Measurements from ENCODE around the gene CCNY. TPM values are rescaled to one million over a fixed set of nuclear protein-coding genes. Genes with fewer than 3 reads are reported as not detected.

Gene CCNY
- total and polyA plus RNA-seq, 9 donors: 48.0 to 99.6 (median 89.1) TPM

GRCh38 chr10:35470248-35470924, 134.1 kb downstream of the CCNY start:
- H3K27ac ChIP-seq (ENCODE audit: low read length): peak overlapping the region; percentile 1
- H3K4me1 ChIP-seq (ENCODE audit: control insufficient read depth, insufficient read depth, low read length): peaks cover 13% of the 10 kb centered on the region
- H3K27me3 ChIP-seq (ENCODE audit: control insufficient read depth, insufficient read depth, low read length): no peaks in the 10 kb centered on the region
- WGBS (ENCODE audit: insufficient coverage): 67% methylated on average over 7 of the region's 9 CpGs
- H3K36me3 ChIP-seq (ENCODE audit: control insufficient read depth, insufficient read depth, low read length): no peaks in the 10 kb centered on the region
- H3K9me3 ChIP-seq (replicated peaks; ENCODE audit: control insufficient read depth, low read depth, low read length): no peaks in the 10 kb centered on the region
- no peak for DNase-seq
- H3K4me3 ChIP-seq (ENCODE audit: low read length): no peak overlapping the region

GRCh38 chr10:35470925-35471315, 134.6 kb downstream of the CCNY start:
- no peaks in the 10 kb centered on the region for H3K36me3 ChIP-seq (ENCODE audit: control insufficient read depth, insufficient read depth, low read length)
- no peak overlapping the region for H3K27ac ChIP-seq (ENCODE audit: low read length)
- H3K4me3 ChIP-seq (ENCODE audit: low read length): no peak overlapping the region
- DNase-seq: no peak
- H3K27me3 ChIP-seq (ENCODE audit: control insufficient read depth, insufficient read depth, low read length): no peaks in the 10 kb centered on the region
- WGBS (ENCODE audit: insufficient coverage): 86% methylated on average over 1 of the region's 5 CpGs
- no peaks in the 10 kb centered on the region for H3K9me3 ChIP-seq (replicated peaks; ENCODE audit: control insufficient read depth, low read depth, low read length)
- peaks cover 10% of the 10 kb centered on the region for H3K4me1 ChIP-seq (ENCODE audit: control insufficient read depth, insufficient read depth, low read length)

- Histone ChIP-seq H3K4me3 (ENCODE audit: low read length) (no peak overlapping the region), H3K9me3 (replicated peaks; ENCODE audit: control insufficient read depth, low read depth, low read length) (no peaks in the 10 kb centered on the region), H3K27me3 (ENCODE audit: control insufficient read depth, insufficient read depth, low read length) (no peaks in the 10 kb centered on the region), H3K36me3 (ENCODE audit: control insufficient read depth, insufficient read depth, low read length) (no peaks in the 10 kb centered on the region), H3K4me1 (ENCODE audit: control insufficient read depth, insufficient read depth, low read length) (peaks cover 10% of the 10 kb centered on the region), H3K27ac (ENCODE audit: low read length) (no peak overlapping the region)
- WGBS (ENCODE audit: insufficient coverage): 68% methylated on average over 2 of the region's 3 CpGs
- DNase-seq: no peak
Observed at GRCh38 chr10:35471435-35471834, 135.1 kb downstream of the CCNY start.

GRCh38 chr10:35480142-35480541, 143.8 kb downstream of the CCNY start:
- H3K4me3 ChIP-seq (ENCODE audit: low read length): no peak overlapping the region
- no peaks in the 10 kb centered on the region for H3K27me3 ChIP-seq (ENCODE audit: control insufficient read depth, insufficient read depth, low read length)
- peaks cover 4% of the 10 kb centered on the region for H3K36me3 ChIP-seq (ENCODE audit: control insufficient read depth, insufficient read depth, low read length)
- no peak overlapping the region for H3K27ac ChIP-seq (ENCODE audit: low read length)
- no peak for DNase-seq
- H3K4me1 ChIP-seq (ENCODE audit: control insufficient read depth, insufficient read depth, low read length): no peaks in the 10 kb centered on the region
- H3K9me3 ChIP-seq (replicated peaks; ENCODE audit: control insufficient read depth, low read depth, low read length): no peaks in the 10 kb centered on the region
- WGBS (ENCODE audit: insufficient coverage): 95% methylated on average over 7 of the region's 9 CpGs

- Histone ChIP-seq H3K9me3 (replicated peaks; ENCODE audit: control insufficient read depth, low read depth, low read length) (no peaks in the 10 kb centered on the region), H3K27me3 (ENCODE audit: control insufficient read depth, insufficient read depth, low read length) (no peaks in the 10 kb centered on the region), H3K4me1 (ENCODE audit: control insufficient read depth, insufficient read depth, low read length) (peaks cover 4% of the 10 kb centered on the region), H3K4me3 (ENCODE audit: low read length) (no peak overlapping the region), H3K36me3 (ENCODE audit: control insufficient read depth, insufficient read depth, low read length) (peaks cover 8% of the 10 kb centered on the region), H3K27ac (ENCODE audit: low read length) (no peak overlapping the region)
- WGBS (ENCODE audit: insufficient coverage): 69% methylated on average over 2 of the region's 2 CpGs
- DNase-seq: no peak
Observed at GRCh38 chr10:35481413-35481812, 145.1 kb downstream of the CCNY start.

GRCh38 chr10:35486297-35486990, 150.1 kb downstream of the CCNY start:
- Histone ChIP-seq H3K27me3 (ENCODE audit: control insufficient read depth, insufficient read depth, low read length) (no peaks in the 10 kb centered on the region), H3K27ac (ENCODE audit: low read length) (peak overlapping the region; percentile 33), H3K36me3 (ENCODE audit: control insufficient read depth, insufficient read depth, low read length) (peaks cover 17% of the 10 kb centered on the region), H3K9me3 (replicated peaks; ENCODE audit: control insufficient read depth, low read depth, low read length) (no peaks in the 10 kb centered on the region), H3K4me1 (ENCODE audit: control insufficient read depth, insufficient read depth, low read length) (peaks cover 14% of the 10 kb centered on the region), H3K4me3 (ENCODE audit: low read length) (no peak overlapping the region)
- DNase-seq: peak; percentile 54
- WGBS (ENCODE audit: insufficient coverage): 67% methylated on average over 5 of the region's 5 CpGs

GRCh38 chr10:35487336-35488034, 151.2 kb downstream of the CCNY start:
- no peak overlapping the region for H3K4me3 ChIP-seq (ENCODE audit: low read length)
- no peak overlapping the region for H3K27ac ChIP-seq (ENCODE audit: low read length)
- peaks cover 14% of the 10 kb centered on the region for H3K4me1 ChIP-seq (ENCODE audit: control insufficient read depth, insufficient read depth, low read length)
- DNase-seq: peak; percentile 50
- 68% methylated on average over 3 of the region's 5 CpGs for WGBS (ENCODE audit: insufficient coverage)
- H3K36me3 ChIP-seq (ENCODE audit: control insufficient read depth, insufficient read depth, low read length): peaks cover 19% of the 10 kb centered on the region
- H3K9me3 ChIP-seq (replicated peaks; ENCODE audit: control insufficient read depth, low read depth, low read length): no peaks in the 10 kb centered on the region
- H3K27me3 ChIP-seq (ENCODE audit: control insufficient read depth, insufficient read depth, low read length): no peaks in the 10 kb centered on the region

GRCh38 chr10:35488228-35488627, 151.9 kb downstream of the CCNY start:
- DNase-seq: no peak
- Histone ChIP-seq H3K27ac (ENCODE audit: low read length) (no peak overlapping the region), H3K27me3 (ENCODE audit: control insufficient read depth, insufficient read depth, low read length) (no peaks in the 10 kb centered on the region), H3K4me3 (ENCODE audit: low read length) (no peak overlapping the region), H3K9me3 (replicated peaks; ENCODE audit: control insufficient read depth, low read depth, low read length) (no peaks in the 10 kb centered on the region), H3K36me3 (ENCODE audit: control insufficient read depth, insufficient read depth, low read length) (peaks cover 19% of the 10 kb centered on the region), H3K4me1 (ENCODE audit: control insufficient read depth, insufficient read depth, low read length) (peaks cover 21% of the 10 kb centered on the region)
- 85% methylated on average over 5 of the region's 9 CpGs for WGBS (ENCODE audit: insufficient coverage)

- Histone ChIP-seq H3K4me3 (ENCODE audit: low read length) (no peak overlapping the region), H3K36me3 (ENCODE audit: control insufficient read depth, insufficient read depth, low read length) (peaks cover 8% of the 10 kb centered on the region), H3K27me3 (ENCODE audit: control insufficient read depth, insufficient read depth, low read length) (no peaks in the 10 kb centered on the region), H3K4me1 (ENCODE audit: control insufficient read depth, insufficient read depth, low read length) (peaks cover 21% of the 10 kb centered on the region), H3K27ac (ENCODE audit: low read length) (no peak overlapping the region), H3K9me3 (replicated peaks; ENCODE audit: control insufficient read depth, low read depth, low read length) (no peaks in the 10 kb centered on the region)
- DNase-seq: no peak
- WGBS (ENCODE audit: insufficient coverage): no CpG with 5 or more reads among the region's 10 CpGs
Observed at GRCh38 chr10:35492386-35493195, 156.3 kb downstream of the CCNY start.

Data from muscle of leg (tissue), 11 donors.